HEK293 (cell line): ENCODE measurements around the gene KPNA1.

ENCODE experiments used
- CTCF ChIA-PET: fragments of 350-600 bp; formaldehyde crosslinking; extraction: SDS; loops from one replicate; lab custom pipeline; 2021; ENCODE audit warnings: antibody characterized with exemption; lab: Yijun Ruan, JAX
- POLR2A ChIA-PET: fragments of 300-600 bp; formaldehyde crosslinking; extraction: SDS; loops from one replicate; lab custom pipeline; 2020; ENCODE audit warnings: antibody characterized with exemption, inconsistent platforms; lab: Yijun Ruan, JAX
- H3K27ac ChIP-seq: fragments of 200-500 bp; sonication (Bioruptor generic); 2 replicates; pipeline ENCODE4 v1.5.1; 2014; ENCODE audit warnings: low read depth, low read length, control low read depth, inconsistent platforms; ENCODE audit errors: extremely low read depth
- H3K36me3 ChIP-seq, 2 experiments: fragments of 200-500 bp in 1 of 2; sonication (Bioruptor generic) in 1 of 2; 1 replicate in 1 of 2; 2 replicates in 1 of 2; pipeline ENCODE4 v1.5.1; 2014 to 2017; ENCODE audit warnings: inconsistent platforms in 2 of 2, low read length in 2 of 2; ENCODE audit not compliant: control insufficient read depth in 2 of 2, insufficient read depth in 1 of 2
- H3K4me1 ChIP-seq: fragments of 200-500 bp; sonication (Bioruptor generic); 2 replicates; pipeline ENCODE4 v1.5.1; 2014; ENCODE audit warnings: mild to moderate bottlenecking, low read length, inconsistent platforms; ENCODE audit not compliant: control insufficient read depth, insufficient read depth
- H3K4me3 ChIP-seq: 2 replicates; pipeline ENCODE4 v1.5.1; 2011; ENCODE audit warnings: low read depth, mild to moderate bottlenecking, control low read depth, low read length, moderate library complexity
- H3K9me3 ChIP-seq: fragments of 200-500 bp; sonication (Bioruptor generic); 2 replicates; pipeline ENCODE4 v1.5.1; 2014; ENCODE audit warnings: low read depth, low read length, inconsistent platforms; ENCODE audit not compliant: control insufficient read depth, insufficient read depth
- BCL11A ChIP-seq: fragments of 450-650 bp; formaldehyde crosslinking; IDR thresholded peaks from 2 replicates; pipeline ENCODE4 v1.5.1; 2016; ENCODE audit warnings: low read depth, missing biosample characterization, missing genetic modification characterization
- ELK4 ChIP-seq: IDR thresholded peaks from 2 replicates; pipeline ENCODE4 v1.6.1; 2011; ENCODE audit warnings: mild to moderate bottlenecking, low read depth, low read length, borderline replicate concordance
- HOXA7 ChIP-seq: sonication (generic); formaldehyde crosslinking; IDR thresholded peaks from 2 replicates; pipeline ENCODE4 v1.8.1; 2022; ENCODE audit warnings: missing genetic modification reagents, borderline replicate concordance
- HOXD13 ChIP-seq: sonication (generic); formaldehyde crosslinking; IDR thresholded peaks from 2 replicates; pipeline ENCODE4 v1.8.0; 2022; ENCODE audit warnings: missing genetic modification reagents, borderline replicate concordance
- KLF9 ChIP-seq: fragments of 450-650 bp; formaldehyde crosslinking; IDR thresholded peaks from 2 replicates; pipeline ENCODE4 v1.5.1; 2016; ENCODE audit warnings: missing biosample characterization, missing genetic modification characterization, low read depth
- OVOL3 ChIP-seq: fragments of 450-650 bp; formaldehyde crosslinking; IDR thresholded peaks from 2 replicates; pipeline ENCODE4 v1.5.1; 2016; ENCODE audit warnings: missing biosample characterization, missing genetic modification characterization
- PBX3 ChIP-seq: sonication (generic); formaldehyde crosslinking; IDR thresholded peaks from 2 replicates; pipeline ENCODE4 v1.8.1; 2022; ENCODE audit warnings: mild to moderate bottlenecking, moderate library complexity, missing genetic modification reagents
- SALL2 ChIP-seq: fragments of 450-650 bp; formaldehyde crosslinking; IDR thresholded peaks from 2 replicates; pipeline ENCODE4 v1.5.0; 2017; ENCODE audit warnings: missing biosample characterization, mild to moderate bottlenecking, missing genetic modification characterization, borderline replicate concordance
- SCRT2 ChIP-seq: fragments of 450-650 bp; formaldehyde crosslinking; IDR thresholded peaks from 2 replicates; pipeline ENCODE4 v1.5.1; 2016; ENCODE audit warnings: missing biosample characterization, missing genetic modification characterization
- SP3 ChIP-seq: fragments of 450-650 bp; formaldehyde crosslinking; IDR thresholded peaks from 2 replicates; pipeline ENCODE4 v1.5.1; 2016; ENCODE audit warnings: missing biosample characterization, missing genetic modification characterization
- YY2 ChIP-seq: fragments of 450-650 bp; formaldehyde crosslinking; IDR thresholded peaks from 2 replicates; pipeline ENCODE4 v1.5.1; 2016; ENCODE audit warnings: missing biosample characterization, missing genetic modification characterization
- ZBTB21 ChIP-seq: fragments of 450-650 bp; formaldehyde crosslinking; IDR thresholded peaks from 2 replicates; pipeline ENCODE4 v1.5.1; 2017; ENCODE audit warnings: missing biosample characterization, missing genetic modification characterization
- ZIC2 ChIP-seq: fragments of 450-650 bp; formaldehyde crosslinking; IDR thresholded peaks from 2 replicates; pipeline ENCODE4 v1.5.1; 2016; ENCODE audit warnings: missing biosample characterization, missing genetic modification characterization
- ZNF133 ChIP-seq: fragments of 450-650 bp; formaldehyde crosslinking; IDR thresholded peaks from 2 replicates; pipeline ENCODE4 v1.5.1; 2016; ENCODE audit warnings: missing biosample characterization, missing genetic modification characterization
- ZNF138 ChIP-seq: fragments of 450-650 bp; formaldehyde crosslinking; IDR thresholded peaks from 2 replicates; pipeline ENCODE4 v1.5.1; 2016; ENCODE audit warnings: missing biosample characterization, missing genetic modification characterization, borderline replicate concordance
- ZNF16 ChIP-seq: fragments of 450-650 bp; formaldehyde crosslinking; IDR thresholded peaks from 2 replicates; pipeline ENCODE4 v1.5.1; 2016; ENCODE audit warnings: low read depth, missing biosample characterization, missing genetic modification characterization
- ZNF175 ChIP-seq: fragments of 450-650 bp; formaldehyde crosslinking; IDR thresholded peaks from 2 replicates; pipeline ENCODE4 v1.5.1; 2016; ENCODE audit warnings: missing biosample characterization, missing genetic modification characterization
- ZNF202 ChIP-seq: fragments of 450-650 bp; formaldehyde crosslinking; IDR thresholded peaks from 2 replicates; pipeline ENCODE4 v1.5.1; 2016; ENCODE audit warnings: missing biosample characterization, missing genetic modification characterization, borderline replicate concordance
- ZNF211 ChIP-seq: fragments of 450-650 bp; formaldehyde crosslinking; IDR thresholded peaks from 2 replicates; pipeline ENCODE4 v1.5.1; 2016; ENCODE audit warnings: low read depth, missing biosample characterization, missing genetic modification characterization
- ZNF335 ChIP-seq: fragments of 450-650 bp; formaldehyde crosslinking; conservative IDR thresholded peaks from 2 replicates; pipeline ENCODE4 v1.5.1; 2016; ENCODE audit warnings: missing biosample characterization, missing genetic modification characterization
- ZNF404 ChIP-seq: fragments of 450-650 bp; formaldehyde crosslinking; IDR thresholded peaks from 2 replicates; pipeline ENCODE4 v1.5.1; 2017; ENCODE audit warnings: missing biosample characterization, missing genetic modification characterization
- ZNF416 ChIP-seq: fragments of 450-650 bp; formaldehyde crosslinking; IDR thresholded peaks from 2 replicates; pipeline ENCODE4 v1.5.1; 2016; ENCODE audit warnings: missing biosample characterization, missing genetic modification characterization
- ZNF423 ChIP-seq: fragments of 450-650 bp; formaldehyde crosslinking; IDR thresholded peaks from 2 replicates; pipeline ENCODE4 v1.5.1; 2016; ENCODE audit warnings: missing biosample characterization, missing genetic modification characterization
- ZNF433 ChIP-seq: fragments of 450-650 bp; formaldehyde crosslinking; IDR thresholded peaks from 2 replicates; pipeline ENCODE4 v1.5.1; 2016; ENCODE audit warnings: missing biosample characterization, missing genetic modification characterization, low read depth
- ZNF501 ChIP-seq: fragments of 450-650 bp; formaldehyde crosslinking; IDR thresholded peaks from 2 replicates; pipeline ENCODE4 v1.5.1; 2016; ENCODE audit warnings: missing biosample characterization, missing genetic modification characterization
- ZNF521 ChIP-seq: fragments of 450-650 bp; formaldehyde crosslinking; IDR thresholded peaks from 2 replicates; pipeline ENCODE4 v1.5.1; 2017; ENCODE audit warnings: missing biosample characterization, mild to moderate bottlenecking, missing genetic modification characterization
- ZNF529 ChIP-seq: fragments of 450-650 bp; formaldehyde crosslinking; IDR thresholded peaks from 2 replicates; pipeline ENCODE4 v1.5.1; 2017; ENCODE audit warnings: missing genetic modification characterization, missing biosample characterization; ENCODE audit not compliant: insufficient replicate concordance
- ZNF544 ChIP-seq: fragments of 450-650 bp; formaldehyde crosslinking; IDR thresholded peaks from 2 replicates; pipeline ENCODE4 v1.5.0; 2017; ENCODE audit warnings: missing biosample characterization, missing genetic modification characterization
- ZNF621 ChIP-seq: fragments of 450-650 bp; formaldehyde crosslinking; IDR thresholded peaks from 2 replicates; pipeline ENCODE4 v1.5.1; 2017; ENCODE audit warnings: missing biosample characterization, missing genetic modification characterization
- ZNF624 ChIP-seq: fragments of 450-650 bp; formaldehyde crosslinking; IDR thresholded peaks from 2 replicates; pipeline ENCODE4 v1.5.1; 2017; ENCODE audit warnings: missing biosample characterization, missing genetic modification characterization
- ZNF701 ChIP-seq: fragments of 450-650 bp; formaldehyde crosslinking; IDR thresholded peaks from 2 replicates; pipeline ENCODE4 v1.5.1; 2016; ENCODE audit warnings: missing biosample characterization, missing genetic modification characterization
- ZSCAN18 ChIP-seq: fragments of 450-650 bp; formaldehyde crosslinking; IDR thresholded peaks from 2 replicates; pipeline ENCODE4 v1.5.1; 2016; ENCODE audit warnings: missing biosample characterization, missing genetic modification characterization
- ZSCAN23 ChIP-seq: fragments of 450-650 bp; formaldehyde crosslinking; IDR thresholded peaks from 2 replicates; pipeline ENCODE4 v1.5.1; 2016; ENCODE audit warnings: missing biosample characterization, missing genetic modification characterization
- TF ChIP-seq, protein P1 (sequence below): fragments of 450-650 bp; formaldehyde crosslinking; IDR thresholded peaks from 2 replicates; pipeline ENCODE4 v1.5.1; 2017; ENCODE audit warnings: missing biosample characterization, missing genetic modification characterization

Gene KPNA1

GRCh38 chr3:122406198-122406597 is 108.5 kb downstream of the KPNA1 start (continued):
- TF ChIP-seq SCRT2 (tag by site-specific recombination), result no peak
- TF ChIP-seq YY2, result no peak
- no peak for TF ChIP-seq ZNF521 (tag by site-specific recombination)
- no peak for TF ChIP-seq ZNF423 (tag by site-specific recombination)
- no peak for TF ChIP-seq ZNF529 (tag by site-specific recombination)
- TF ChIP-seq ZNF621 (tag by site-specific recombination), result no peak
- TF ChIP-seq SP3 (tag by site-specific recombination), result no peak
- TF ChIP-seq ZIC2, result no peak
- TF ChIP-seq ZBTB21 (tag by site-specific recombination), result no peak
- no peak for TF ChIP-seq ZNF544 (tag by site-specific recombination)
- TF ChIP-seq, protein P1, sequence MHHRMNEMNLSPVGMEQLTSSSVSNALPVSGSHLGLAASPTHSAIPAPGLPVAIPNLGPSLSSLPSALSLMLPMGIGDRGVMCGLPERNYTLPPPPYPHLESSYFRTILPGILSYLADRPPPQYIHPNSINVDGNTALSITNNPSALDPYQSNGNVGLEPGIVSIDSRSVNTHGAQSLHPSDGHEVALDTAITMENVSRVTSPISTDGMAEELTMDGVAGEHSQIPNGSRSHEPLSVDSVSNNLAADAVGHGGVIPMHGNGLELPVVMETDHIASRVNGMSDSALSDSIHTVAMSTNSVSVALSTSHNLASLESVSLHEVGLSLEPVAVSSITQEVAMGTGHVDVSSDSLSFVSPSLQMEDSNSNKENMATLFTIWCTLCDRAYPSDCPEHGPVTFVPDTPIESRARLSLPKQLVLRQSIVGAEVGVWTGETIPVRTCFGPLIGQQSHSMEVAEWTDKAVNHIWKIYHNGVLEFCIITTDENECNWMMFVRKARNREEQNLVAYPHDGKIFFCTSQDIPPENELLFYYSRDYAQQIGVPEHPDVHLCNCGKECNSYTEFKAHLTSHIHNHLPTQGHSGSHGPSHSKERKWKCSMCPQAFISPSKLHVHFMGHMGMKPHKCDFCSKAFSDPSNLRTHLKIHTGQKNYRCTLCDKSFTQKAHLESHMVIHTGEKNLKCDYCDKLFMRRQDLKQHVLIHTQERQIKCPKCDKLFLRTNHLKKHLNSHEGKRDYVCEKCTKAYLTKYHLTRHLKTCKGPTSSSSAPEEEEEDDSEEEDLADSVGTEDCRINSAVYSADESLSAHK (tag by site-specific recombination), result no peak
- TF ChIP-seq ZNF501 (tag by site-specific recombination), result no peak
- TF ChIP-seq SALL2 (tag by site-specific recombination), result no peak
- no peak for TF ChIP-seq ZNF175 (tag by site-specific recombination)
- TF ChIP-seq ELK4, result no peak

GRCh38 chr3:122405015-122405414 is 109.7 kb downstream of the KPNA1 start:
- Histone ChIP-seq H3K27ac (no peak overlapping the region), H3K4me3 (no peak overlapping the region), H3K36me3 (peaks cover 0 to 58% of the 10 kb centered on the region in 2 experiments; a peak in 2 of 3 replicates), H3K9me3 (no peaks in the 10 kb centered on the region), H3K4me1 (no peaks in the 10 kb centered on the region)
- TF ChIP-seq HOXA7 (CRISPR knock-in tag), result no peak
- TF ChIP-seq PBX3, result no peak
- no peak for TF ChIP-seq ZNF624 (tag by site-specific recombination)
- no peak for TF ChIP-seq ZNF335
- TF ChIP-seq ZNF133, result no peak
- TF ChIP-seq ZNF701 (tag by site-specific recombination), result no peak
- no peak for TF ChIP-seq ZNF404 (tag by site-specific recombination)
- no peak for TF ChIP-seq OVOL3 (tag by site-specific recombination)
- no peak for TF ChIP-seq KLF9 (tag by site-specific recombination)
- no peak for TF ChIP-seq HOXD13 (CRISPR knock-in tag)
- TF ChIP-seq ZNF416 (tag by site-specific recombination), result no peak
- TF ChIP-seq ZNF521 (tag by site-specific recombination), result no peak
- no peak for TF ChIP-seq ZNF202
- no peak for TF ChIP-seq ZSCAN18 (tag by site-specific recombination)
- TF ChIP-seq ZNF211, result no peak
- TF ChIP-seq ZNF433 (tag by site-specific recombination), result no peak
- no peak for TF ChIP-seq ZSCAN23
- no peak for TF ChIP-seq ZNF16 (tag by site-specific recombination)
- TF ChIP-seq BCL11A (tag by site-specific recombination), result no peak
- TF ChIP-seq ZNF138 (tag by site-specific recombination), result no peak
- CTCF ChIA-PET, result interaction anchor here (0.6 to 1.0 kb wide), 2 partner anchors 14 to 275 kb away, joined by 3 to 4 read pairs; no protein-coding TSS in a partner anchor
- POLR2A ChIA-PET, result no interaction called here
